ENCODE measurements around the gene ULBP2. TPM values are rescaled to one million over a fixed set of nuclear protein-coding genes. Genes with fewer than 3 reads are reported as not detected.

ULBP2 gene
- total RNA-seq, 1 experiment from 2014 or later = 0.13 TPM

DNA sequence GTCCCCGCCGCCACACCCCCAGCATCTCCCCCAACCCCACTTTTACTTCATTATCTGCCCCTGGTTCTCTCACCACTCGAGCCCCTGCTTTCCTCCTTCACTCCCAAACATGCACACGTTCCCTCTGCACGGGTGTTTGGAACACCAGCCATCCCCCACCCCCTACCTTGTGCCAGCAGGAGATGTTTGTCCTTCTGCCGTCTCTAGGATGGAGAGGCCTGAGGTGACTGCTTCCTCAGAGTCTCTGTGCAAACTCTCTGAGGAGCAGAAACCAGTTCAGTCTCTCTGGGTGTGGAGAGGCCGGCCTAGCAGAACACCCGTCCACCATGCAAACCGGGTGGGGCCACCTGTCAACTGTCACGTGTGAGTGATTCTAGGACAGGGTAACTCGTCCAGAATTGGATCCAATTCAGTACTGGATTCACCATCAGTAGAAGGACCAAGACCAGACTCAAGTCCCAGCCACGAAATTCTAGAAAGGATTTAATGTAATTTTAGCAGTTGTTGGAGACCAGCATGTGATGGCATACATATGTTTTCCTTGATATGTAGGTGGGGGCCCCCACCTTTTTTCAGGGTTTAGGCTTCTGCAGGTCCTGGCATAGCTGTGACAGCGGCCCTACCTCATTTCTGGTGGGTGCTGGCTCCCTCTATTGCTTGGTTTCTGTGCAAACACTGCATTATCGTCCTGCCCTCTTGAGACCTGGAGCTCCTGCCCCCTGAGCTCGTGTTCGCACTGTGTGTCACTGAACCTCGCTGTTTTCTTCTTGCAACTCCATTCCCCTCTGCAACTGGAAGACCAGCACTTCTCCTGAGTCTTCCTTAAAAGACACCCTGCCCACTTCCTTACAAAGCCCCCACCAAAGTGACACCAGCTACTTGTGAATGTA, 43.7 kb upstream of the ULBP2 start, which contains the start of gene RAET1E (continued):
- TF ChIP-seq, protein P1, sequence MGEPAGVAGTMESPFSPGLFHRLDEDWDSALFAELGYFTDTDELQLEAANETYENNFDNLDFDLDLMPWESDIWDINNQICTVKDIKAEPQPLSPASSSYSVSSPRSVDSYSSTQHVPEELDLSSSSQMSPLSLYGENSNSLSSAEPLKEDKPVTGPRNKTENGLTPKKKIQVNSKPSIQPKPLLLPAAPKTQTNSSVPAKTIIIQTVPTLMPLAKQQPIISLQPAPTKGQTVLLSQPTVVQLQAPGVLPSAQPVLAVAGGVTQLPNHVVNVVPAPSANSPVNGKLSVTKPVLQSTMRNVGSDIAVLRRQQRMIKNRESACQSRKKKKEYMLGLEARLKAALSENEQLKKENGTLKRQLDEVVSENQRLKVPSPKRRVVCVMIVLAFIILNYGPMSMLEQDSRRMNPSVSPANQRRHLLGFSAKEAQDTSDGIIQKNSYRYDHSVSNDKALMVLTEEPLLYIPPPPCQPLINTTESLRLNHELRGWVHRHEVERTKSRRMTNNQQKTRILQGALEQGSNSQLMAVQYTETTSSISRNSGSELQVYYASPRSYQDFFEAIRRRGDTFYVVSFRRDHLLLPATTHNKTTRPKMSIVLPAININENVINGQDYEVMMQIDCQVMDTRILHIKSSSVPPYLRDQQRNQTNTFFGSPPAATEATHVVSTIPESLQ (CRISPR knock-in tag; IDR thresholded peaks at IDR 0.05) = no peak
- TF ChIP-seq, protein P2, sequence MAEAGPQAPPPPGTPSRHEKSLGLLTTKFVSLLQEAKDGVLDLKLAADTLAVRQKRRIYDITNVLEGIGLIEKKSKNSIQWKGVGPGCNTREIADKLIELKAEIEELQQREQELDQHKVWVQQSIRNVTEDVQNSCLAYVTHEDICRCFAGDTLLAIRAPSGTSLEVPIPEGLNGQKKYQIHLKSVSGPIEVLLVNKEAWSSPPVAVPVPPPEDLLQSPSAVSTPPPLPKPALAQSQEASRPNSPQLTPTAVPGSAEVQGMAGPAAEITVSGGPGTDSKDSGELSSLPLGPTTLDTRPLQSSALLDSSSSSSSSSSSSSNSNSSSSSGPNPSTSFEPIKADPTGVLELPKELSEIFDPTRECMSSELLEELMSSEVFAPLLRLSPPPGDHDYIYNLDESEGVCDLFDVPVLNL (CRISPR knock-in tag; IDR thresholded peaks at IDR 0.05; ENCODE audit: borderline replicate concordance, low read depth) = no peak
- no peak for TF ChIP-seq ESRRA (CRISPR knock-in tag; IDR thresholded peaks at IDR 0.05; ENCODE audit: borderline replicate concordance)
- TF ChIP-seq, protein P3, sequence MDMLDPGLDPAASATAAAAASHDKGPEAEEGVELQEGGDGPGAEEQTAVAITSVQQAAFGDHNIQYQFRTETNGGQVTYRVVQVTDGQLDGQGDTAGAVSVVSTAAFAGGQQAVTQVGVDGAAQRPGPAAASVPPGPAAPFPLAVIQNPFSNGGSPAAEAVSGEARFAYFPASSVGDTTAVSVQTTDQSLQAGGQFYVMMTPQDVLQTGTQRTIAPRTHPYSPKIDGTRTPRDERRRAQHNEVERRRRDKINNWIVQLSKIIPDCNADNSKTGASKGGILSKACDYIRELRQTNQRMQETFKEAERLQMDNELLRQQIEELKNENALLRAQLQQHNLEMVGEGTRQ (CRISPR knock-in tag; IDR thresholded peaks at IDR 0.05) = no peak
- no peak for TF ChIP-seq ZNF416 (CRISPR knock-in tag; IDR thresholded peaks at IDR 0.05)
- TF ChIP-seq, protein P4, sequence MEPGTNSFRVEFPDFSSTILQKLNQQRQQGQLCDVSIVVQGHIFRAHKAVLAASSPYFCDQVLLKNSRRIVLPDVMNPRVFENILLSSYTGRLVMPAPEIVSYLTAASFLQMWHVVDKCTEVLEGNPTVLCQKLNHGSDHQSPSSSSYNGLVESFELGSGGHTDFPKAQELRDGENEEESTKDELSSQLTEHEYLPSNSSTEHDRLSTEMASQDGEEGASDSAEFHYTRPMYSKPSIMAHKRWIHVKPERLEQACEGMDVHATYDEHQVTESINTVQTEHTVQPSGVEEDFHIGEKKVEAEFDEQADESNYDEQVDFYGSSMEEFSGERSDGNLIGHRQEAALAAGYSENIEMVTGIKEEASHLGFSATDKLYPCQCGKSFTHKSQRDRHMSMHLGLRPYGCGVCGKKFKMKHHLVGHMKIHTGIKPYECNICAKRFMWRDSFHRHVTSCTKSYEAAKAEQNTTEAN (CRISPR knock-in tag; IDR thresholded peaks at IDR 0.05) = no peak
- no peak for TF ChIP-seq FOXP1 (CRISPR knock-in tag; IDR thresholded peaks at IDR 0.05; ENCODE audit: borderline replicate concordance)

DNA sequence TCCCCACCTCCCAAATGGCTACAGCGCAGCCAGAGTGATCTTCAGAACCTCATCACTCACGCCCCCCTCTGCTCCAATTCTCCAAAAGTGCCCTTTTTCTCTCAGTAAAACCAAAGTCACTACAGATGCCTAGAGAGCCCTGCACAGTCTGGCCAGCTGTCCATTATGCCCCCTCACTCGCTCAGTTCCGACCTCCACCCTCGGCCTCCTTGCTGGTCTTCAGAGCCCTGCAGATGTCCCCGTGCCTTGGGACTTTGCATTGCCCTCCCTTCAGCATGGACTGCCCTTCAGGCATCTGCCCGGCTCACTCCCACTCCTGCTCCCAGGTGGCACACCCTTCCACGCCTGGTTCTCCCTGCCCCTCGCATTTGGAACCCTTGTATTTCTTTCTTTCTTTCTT, 42.8 kb upstream of the ULBP2 start:
- ATAC-seq = no peak
- Mint-ChIP-seq H3K4me3 (no peak overlapping the region), H3K27me3 (ENCODE audit: low read depth) (no peaks in the 10 kb centered on the region; the same call in 1 of the 2 replicates), H3K4me1 (peaks cover 14% of the 10 kb centered on the region), H3K9me3 (no peaks in the 10 kb centered on the region), H3K36me3 (no peaks in the 10 kb centered on the region), H3K27ac (no peak overlapping the region)
- TF ChIP-seq OVOL2 (CRISPR knock-in tag; IDR thresholded peaks at IDR 0.05; ENCODE audit: borderline replicate concordance) (no peak), ATF1 (CRISPR knock-in tag; IDR thresholded peaks at IDR 0.05) (no peak), TP53 (CRISPR knock-in tag; IDR thresholded peaks at IDR 0.05) (no peak), CREM (CRISPR knock-in tag; IDR thresholded peaks at IDR 0.05) (no peak), ZNF416 (CRISPR knock-in tag; IDR thresholded peaks at IDR 0.05) (no peak), ELF4 (CRISPR knock-in tag; IDR thresholded peaks at IDR 0.05; ENCODE audit: low read depth) (no peak), ZNF423 (CRISPR knock-in tag; IDR thresholded peaks at IDR 0.05) (no peak), SMAD4 (CRISPR knock-in tag; IDR thresholded peaks at IDR 0.05) (no peak)
- TF ChIP-seq, protein P5, sequence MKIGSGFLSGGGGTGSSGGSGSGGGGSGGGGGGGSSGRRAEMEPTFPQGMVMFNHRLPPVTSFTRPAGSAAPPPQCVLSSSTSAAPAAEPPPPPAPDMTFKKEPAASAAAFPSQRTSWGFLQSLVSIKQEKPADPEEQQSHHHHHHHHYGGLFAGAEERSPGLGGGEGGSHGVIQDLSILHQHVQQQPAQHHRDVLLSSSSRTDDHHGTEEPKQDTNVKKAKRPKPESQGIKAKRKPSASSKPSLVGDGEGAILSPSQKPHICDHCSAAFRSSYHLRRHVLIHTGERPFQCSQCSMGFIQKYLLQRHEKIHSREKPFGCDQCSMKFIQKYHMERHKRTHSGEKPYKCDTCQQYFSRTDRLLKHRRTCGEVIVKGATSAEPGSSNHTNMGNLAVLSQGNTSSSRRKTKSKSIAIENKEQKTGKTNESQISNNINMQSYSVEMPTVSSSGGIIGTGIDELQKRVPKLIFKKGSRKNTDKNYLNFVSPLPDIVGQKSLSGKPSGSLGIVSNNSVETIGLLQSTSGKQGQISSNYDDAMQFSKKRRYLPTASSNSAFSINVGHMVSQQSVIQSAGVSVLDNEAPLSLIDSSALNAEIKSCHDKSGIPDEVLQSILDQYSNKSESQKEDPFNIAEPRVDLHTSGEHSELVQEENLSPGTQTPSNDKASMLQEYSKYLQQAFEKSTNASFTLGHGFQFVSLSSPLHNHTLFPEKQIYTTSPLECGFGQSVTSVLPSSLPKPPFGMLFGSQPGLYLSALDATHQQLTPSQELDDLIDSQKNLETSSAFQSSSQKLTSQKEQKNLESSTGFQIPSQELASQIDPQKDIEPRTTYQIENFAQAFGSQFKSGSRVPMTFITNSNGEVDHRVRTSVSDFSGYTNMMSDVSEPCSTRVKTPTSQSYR (CRISPR knock-in tag; IDR thresholded peaks at IDR 0.05) = no peak
- TF ChIP-seq, protein P3 (CRISPR knock-in tag; IDR thresholded peaks at IDR 0.05) = no peak
- TF ChIP-seq, protein P6, sequence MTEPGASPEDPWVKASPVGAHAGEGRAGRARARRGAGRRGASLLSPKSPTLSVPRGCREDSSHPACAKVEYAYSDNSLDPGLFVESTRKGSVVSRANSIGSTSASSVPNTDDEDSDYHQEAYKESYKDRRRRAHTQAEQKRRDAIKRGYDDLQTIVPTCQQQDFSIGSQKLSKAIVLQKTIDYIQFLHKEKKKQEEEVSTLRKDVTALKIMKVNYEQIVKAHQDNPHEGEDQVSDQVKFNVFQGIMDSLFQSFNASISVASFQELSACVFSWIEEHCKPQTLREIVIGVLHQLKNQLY (CRISPR knock-in tag; IDR thresholded peaks at IDR 0.05) = no peak
- CTCF ChIA-PET = interaction anchor here (0.6 to 1.1 kb wide), 7 partner anchors 13 to 67 kb away, joined by 3 to 9 read pairs (median 3); no protein-coding TSS in a partner anchor
- DNase-seq (ENCODE audit: low spot score) = no peak
- POLR2A ChIA-PET = no interaction called here

Measured in WTC11 (cell line).